ENCODE results near the gene OSER1.

DNA sequence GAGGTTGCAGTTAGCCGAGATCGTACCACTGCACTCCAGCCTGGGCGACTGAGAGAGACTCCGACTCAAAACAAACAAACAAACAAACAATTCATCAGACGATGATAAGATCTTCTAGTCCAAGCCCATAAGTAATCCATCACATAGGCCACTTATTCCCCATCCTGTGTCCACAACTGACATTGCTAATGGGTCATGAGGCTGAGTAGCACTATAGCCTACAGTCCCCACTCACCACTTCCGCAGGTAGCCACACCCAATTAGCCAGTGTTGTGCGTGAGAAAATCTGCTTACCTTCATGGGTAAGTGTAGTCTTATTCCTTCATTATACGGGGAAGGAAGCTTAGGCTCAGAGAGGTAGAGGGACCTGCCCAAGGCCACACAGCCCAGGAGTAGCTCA is 36.7 kb downstream of the OSER1 start:
- TF ChIP-seq, protein P1, sequence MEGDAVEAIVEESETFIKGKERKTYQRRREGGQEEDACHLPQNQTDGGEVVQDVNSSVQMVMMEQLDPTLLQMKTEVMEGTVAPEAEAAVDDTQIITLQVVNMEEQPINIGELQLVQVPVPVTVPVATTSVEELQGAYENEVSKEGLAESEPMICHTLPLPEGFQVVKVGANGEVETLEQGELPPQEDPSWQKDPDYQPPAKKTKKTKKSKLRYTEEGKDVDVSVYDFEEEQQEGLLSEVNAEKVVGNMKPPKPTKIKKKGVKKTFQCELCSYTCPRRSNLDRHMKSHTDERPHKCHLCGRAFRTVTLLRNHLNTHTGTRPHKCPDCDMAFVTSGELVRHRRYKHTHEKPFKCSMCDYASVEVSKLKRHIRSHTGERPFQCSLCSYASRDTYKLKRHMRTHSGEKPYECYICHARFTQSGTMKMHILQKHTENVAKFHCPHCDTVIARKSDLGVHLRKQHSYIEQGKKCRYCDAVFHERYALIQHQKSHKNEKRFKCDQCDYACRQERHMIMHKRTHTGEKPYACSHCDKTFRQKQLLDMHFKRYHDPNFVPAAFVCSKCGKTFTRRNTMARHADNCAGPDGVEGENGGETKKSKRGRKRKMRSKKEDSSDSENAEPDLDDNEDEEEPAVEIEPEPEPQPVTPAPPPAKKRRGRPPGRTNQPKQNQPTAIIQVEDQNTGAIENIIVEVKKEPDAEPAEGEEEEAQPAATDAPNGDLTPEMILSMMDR (IDR thresholded peaks at IDR 0.05): no peak
- TF ChIP-seq POLR2AphosphoS5 (IDR thresholded peaks at IDR 0.05; ENCODE audit: insufficient read depth in 1 of 2, low read depth in 1 of 2): no peak

Measured in vagina (tissue), 2 donors.